Keratinocyte (primary cell): ENCODE data around the gene ZFPM1. TPM values are rescaled to one million over a fixed set of nuclear protein-coding genes. Genes with fewer than 3 reads are reported as not detected.

Experiments used
- DNase-seq: peaks from one replicate; pipeline ENCODE4 v3.0.0-alpha.2; 2011; ENCODE audit warnings: low read depth, missing footprints, low spot score
- FAIRE-seq: peaks from 2 replicates; lab custom pipeline; 2011; peaks lifted over from hg19 to GRCh38; lab: Jason Lieb, UNC
- H2AFZ ChIP-seq: 2 replicates; pipeline ENCODE4 v1.6.0; 2012; ENCODE audit warnings: low read length, control low read depth, inconsistent platforms; ENCODE audit not compliant: control insufficient read depth
- H3K27ac ChIP-seq: 2 replicates; pipeline ENCODE4 v1.5.1; 2011; ENCODE audit warnings: low read length; ENCODE audit not compliant: control insufficient read depth, insufficient read depth
- H3K27me3 ChIP-seq: 3 replicates; pipeline ENCODE4 v1.6.0; 2011; ENCODE audit warnings: low read length; ENCODE audit not compliant: control insufficient read depth, insufficient read depth; ENCODE audit errors: extremely low read depth
- H3K36me3 ChIP-seq, 2 experiments: 2 replicates in 1 of 2; 3 replicates in 1 of 2; pipeline ENCODE4 v1.5.1; 2011; ENCODE audit warnings: low read length in 2 of 2, mild to moderate bottlenecking in 1 of 2; ENCODE audit not compliant: control insufficient read depth in 2 of 2, insufficient read depth in 2 of 2; ENCODE audit errors: extremely low read depth in 1 of 2
- H3K4me1 ChIP-seq: 3 replicates; pipeline ENCODE4 v1.5.1; 2011; ENCODE audit warnings: low read length; ENCODE audit not compliant: control insufficient read depth, insufficient read depth; ENCODE audit errors: extremely low read depth
- H3K4me2 ChIP-seq: 3 replicates; pipeline ENCODE4 v1.6.0; 2011; ENCODE audit warnings: low read depth, low read length; ENCODE audit not compliant: control insufficient read depth, insufficient read depth; ENCODE audit errors: extremely low read depth
- H3K4me3 ChIP-seq, 3 experiments: fragments of 200-600 bp in 1 of 3; sonication (generic) in 1 of 3; 2 replicates in 2 of 3; 3 replicates in 1 of 3; pipeline ENCODE4 v1.5.1; 2011 to 2016; ENCODE audit warnings: low read length in 3 of 3, mild to moderate bottlenecking in 3 of 3, control low read depth in 2 of 3, inconsistent platforms in 1 of 3, low read depth in 1 of 3, mixed read lengths in 1 of 3, mixed run types in 1 of 3, moderate library complexity in 1 of 3; ENCODE audit not compliant: control insufficient read depth in 2 of 3, insufficient read depth in 2 of 3; ENCODE audit errors: extremely low read depth in 1 of 3
- H3K79me2 ChIP-seq: 2 replicates; pipeline ENCODE4 v1.6.0; 2012; ENCODE audit warnings: low read length; ENCODE audit not compliant: control insufficient read depth, insufficient read depth
- H3K9ac ChIP-seq: 3 replicates; pipeline ENCODE4 v1.6.0; 2011; ENCODE audit warnings: low read length; ENCODE audit not compliant: control insufficient read depth, insufficient read depth; ENCODE audit errors: extremely low read depth
- H3K9me1 ChIP-seq: 3 replicates; pipeline ENCODE4 v1.6.0; 2011; ENCODE audit warnings: low read length; ENCODE audit not compliant: control insufficient read depth, insufficient read depth; ENCODE audit errors: extremely low read depth
- H3K9me3 ChIP-seq: 2 replicates; pipeline ENCODE4 v1.5.1; 2012; ENCODE audit warnings: low read depth, low read length; ENCODE audit not compliant: control insufficient read depth
- H4K20me1 ChIP-seq: 3 replicates; pipeline ENCODE4 v1.6.0; 2011; ENCODE audit warnings: low read length; ENCODE audit not compliant: control insufficient read depth, insufficient read depth; ENCODE audit errors: extremely low read depth
- EZH2 ChIP-seq: IDR thresholded peaks from one replicate; pipeline ENCODE4 v1.6.1; 2012; ENCODE audit warnings: inconsistent platforms, mild to moderate bottlenecking, low read length, moderate library complexity
- dilution Hi-C: fragments of 300-500 bp; cut with MboI; formaldehyde crosslinking; loops from one replicate; pipeline ENCODE4 v1.7.0; 2020; ENCODE audit warnings: low sequenced_read_pairs; ENCODE audit not compliant: extremely low pct_ligation_motif_present
- polyA plus RNA-seq, 5 experiments: library from polyadenylated mRNA; depleted of rRNA in 3 of 5; stranded (reverse) in 3 of 5; stranded (forward) in 1 of 5; unstranded in 1 of 5; fragments of >200 nt; gene quantifications; 1 replicate in 1 of 5; 2 replicates in 3 of 5; 3 replicates in 1 of 5; pipeline versions ENCODE4 v1.2.1 to v1.2.3, GENCODE V29; 2011 to 2012; ENCODE audit warnings: missing spikeins in 2 of 5, low read depth in 1 of 5, low replicate concordance in 1 of 5
- TF ChIP-seq, protein P1 (sequence below), 3 experiments: IDR thresholded peaks in 1 of 3; conservative IDR thresholded peaks in 1 of 3; optimal IDR thresholded peaks in 1 of 3; 2 replicates in 2 of 3; 3 replicates in 1 of 3; pipeline versions ENCODE3 to v1.5.1; 2011; ENCODE audit warnings: low read length in 3 of 3, mild to moderate bottlenecking in 3 of 3, moderate library complexity in 2 of 3, control low read depth in 1 of 3, inconsistent platforms in 1 of 3; ENCODE audit not compliant: insufficient read depth in 2 of 3; ENCODE audit errors: extremely low read depth in 1 of 3

ZFPM1 gene
- polyA plus RNA-seq, 1 donor (not counting 4 experiments of a cell fraction or from before 2014, with no cell fraction given), result 0.42 TPM

DNA sequence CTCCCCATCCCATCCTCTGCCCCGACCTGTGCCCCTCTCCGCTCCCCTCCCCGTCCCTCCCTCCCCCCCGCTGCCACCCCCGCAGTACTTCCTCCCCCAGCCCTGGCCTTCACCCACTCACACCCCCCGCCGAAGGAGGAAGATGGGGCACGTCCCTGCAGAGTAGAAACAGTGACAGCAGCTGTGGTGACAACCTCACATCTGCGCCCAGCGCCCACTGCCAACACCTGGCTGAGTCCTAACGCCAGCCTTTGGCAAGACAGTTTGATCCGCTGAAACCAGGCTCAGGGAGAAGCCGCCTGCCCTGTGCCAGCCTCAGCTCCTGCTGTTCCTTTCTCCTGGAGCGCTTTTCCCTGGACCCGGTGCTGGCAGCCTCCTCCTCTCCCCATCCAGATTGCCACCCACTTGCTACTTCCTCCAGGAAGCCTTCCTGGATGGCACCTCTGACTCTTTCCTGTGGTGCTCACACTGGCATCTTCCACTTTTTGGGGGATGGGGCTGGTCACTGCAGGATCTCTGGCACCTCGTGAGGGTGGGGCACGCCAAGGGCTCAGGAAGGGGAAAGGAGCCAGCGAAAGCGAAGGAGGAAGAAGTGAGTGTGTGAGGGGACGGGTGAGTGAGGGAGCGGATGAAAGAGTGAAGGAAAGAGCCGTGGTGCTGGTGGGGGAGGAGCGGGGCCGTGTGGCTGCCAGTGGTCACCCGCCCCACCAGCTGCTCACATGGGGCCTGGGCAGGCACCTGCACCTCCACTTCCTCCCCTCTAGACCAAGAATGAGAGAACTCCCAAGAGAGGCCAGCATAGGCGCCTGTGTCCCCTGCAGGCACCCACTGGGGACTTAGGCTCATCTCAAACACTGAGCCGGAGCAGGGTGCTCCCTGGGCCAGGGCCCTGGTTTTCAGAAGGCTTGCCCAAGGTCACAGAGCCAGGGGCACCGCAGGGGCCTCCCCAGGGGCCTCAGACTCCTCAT, 27.0 kb downstream of the ZFPM1 start:
- no peaks in the 10 kb centered on the region for H3K4me1 ChIP-seq
- H3K9ac ChIP-seq, result no peak overlapping the region
- no peak overlapping the region for H2AFZ ChIP-seq
- no peaks in the 10 kb centered on the region for H4K20me1 ChIP-seq
- TF ChIP-seq EZH2, result no peak
- TF ChIP-seq, protein P1, sequence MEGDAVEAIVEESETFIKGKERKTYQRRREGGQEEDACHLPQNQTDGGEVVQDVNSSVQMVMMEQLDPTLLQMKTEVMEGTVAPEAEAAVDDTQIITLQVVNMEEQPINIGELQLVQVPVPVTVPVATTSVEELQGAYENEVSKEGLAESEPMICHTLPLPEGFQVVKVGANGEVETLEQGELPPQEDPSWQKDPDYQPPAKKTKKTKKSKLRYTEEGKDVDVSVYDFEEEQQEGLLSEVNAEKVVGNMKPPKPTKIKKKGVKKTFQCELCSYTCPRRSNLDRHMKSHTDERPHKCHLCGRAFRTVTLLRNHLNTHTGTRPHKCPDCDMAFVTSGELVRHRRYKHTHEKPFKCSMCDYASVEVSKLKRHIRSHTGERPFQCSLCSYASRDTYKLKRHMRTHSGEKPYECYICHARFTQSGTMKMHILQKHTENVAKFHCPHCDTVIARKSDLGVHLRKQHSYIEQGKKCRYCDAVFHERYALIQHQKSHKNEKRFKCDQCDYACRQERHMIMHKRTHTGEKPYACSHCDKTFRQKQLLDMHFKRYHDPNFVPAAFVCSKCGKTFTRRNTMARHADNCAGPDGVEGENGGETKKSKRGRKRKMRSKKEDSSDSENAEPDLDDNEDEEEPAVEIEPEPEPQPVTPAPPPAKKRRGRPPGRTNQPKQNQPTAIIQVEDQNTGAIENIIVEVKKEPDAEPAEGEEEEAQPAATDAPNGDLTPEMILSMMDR (optimal IDR thresholded peaks at IDR 0.05 in 1 of 3, IDR thresholded peaks at IDR 0.05 in 1 of 3, conservative IDR thresholded peaks at IDR 0.05 in 1 of 3; ENCODE audit: extremely low read depth in 1 of 3, insufficient read depth in 2 of 3, low read length in 3 of 3), result no peak
- dilution Hi-C loops, result no loop called here
- H3K4me2 ChIP-seq, result no peak overlapping the region
- no peaks in the 10 kb centered on the region for H3K9me1 ChIP-seq
- H3K4me3 ChIP-seq, result no peak overlapping the region
- no peaks in the 10 kb centered on the region for H3K27me3 ChIP-seq
- H3K9me3 ChIP-seq, result no peaks in the 10 kb centered on the region
- H3K36me3 ChIP-seq, result no peaks in the 10 kb centered on the region
- DNase-seq, result no peak
- H3K79me2 ChIP-seq, result peaks cover 3% of the 10 kb centered on the region
- no peak overlapping the region for H3K27ac ChIP-seq
- FAIRE-seq, result no peak

DNA sequence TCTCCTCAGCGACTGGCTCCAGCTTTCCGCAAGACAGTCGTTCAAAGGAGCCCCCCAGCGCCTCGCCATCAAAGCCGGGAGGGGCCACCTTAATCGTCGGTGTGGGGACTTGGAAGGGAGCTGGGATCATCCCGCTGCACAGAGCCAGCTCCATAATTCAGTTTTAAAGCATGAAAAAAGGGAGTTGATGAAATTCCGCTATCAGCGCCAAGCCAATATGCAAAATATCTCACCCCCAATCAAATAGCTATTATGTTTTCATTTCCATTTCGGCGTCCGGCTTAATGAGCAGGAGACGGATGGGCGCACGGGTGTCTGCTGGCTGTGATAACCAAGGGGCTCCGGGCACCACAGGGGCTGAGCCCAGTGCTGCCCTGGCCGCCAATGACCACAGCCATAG, 27.7 kb downstream of the ZFPM1 start:
- no peak for FAIRE-seq
- no peaks in the 10 kb centered on the region for H4K20me1 ChIP-seq

More for the DNA sequence above, 27.7 kb downstream of the ZFPM1 start:
- Histone ChIP-seq H3K27ac (no peak overlapping the region), H3K9ac (no peak overlapping the region), H3K27me3 (no peaks in the 10 kb centered on the region), H2AFZ (no peak overlapping the region), H3K9me3 (no peaks in the 10 kb centered on the region), H3K4me1 (no peaks in the 10 kb centered on the region), H3K4me3 (no peak overlapping the region), H3K9me1 (no peaks in the 10 kb centered on the region), H3K79me2 (peaks cover 3% of the 10 kb centered on the region), H3K4me2 (no peak overlapping the region), H3K36me3 (no peaks in the 10 kb centered on the region)
- dilution Hi-C loops, result no loop called here
- no peak for DNase-seq
- no peak for TF ChIP-seq EZH2
- TF ChIP-seq, protein P1 (optimal IDR thresholded peaks at IDR 0.05 in 1 of 3, IDR thresholded peaks at IDR 0.05 in 1 of 3, conservative IDR thresholded peaks at IDR 0.05 in 1 of 3; ENCODE audit: extremely low read depth in 1 of 3, insufficient read depth in 2 of 3, low read length in 3 of 3), result no peak
